Gastroesophageal sphincter (tissue), 3 donors: ENCODE data around the gene MC5R.

Experiments
- CTCF ChIP-seq, 4 experiments: fragments of 200-600 bp in 2 of 4; fragments of 450-650 bp in 2 of 4; sonication (generic) in 1 of 4; IDR thresholded peaks; one replicate each; pipeline ENCODE4 v1.5.1; 2017 to 2019; ENCODE audit warnings: antibody characterized with exemption in 4 of 4, mild to moderate bottlenecking in 2 of 4, moderate library complexity in 2 of 4
- EP300 ChIP-seq: sonication (generic); formaldehyde crosslinking; IDR thresholded peaks from one replicate; pipeline ENCODE4 v1.6.1; 2017; ENCODE audit warnings: antibody characterized with exemption, mild to moderate bottlenecking
- POLR2A ChIP-seq, 2 donors: fragments of 450-650 bp; IDR thresholded peaks; one replicate each; pipeline ENCODE4 v1.6.1; 2017; ENCODE audit warnings: antibody characterized with exemption in 2 of 2, mild to moderate bottlenecking in 2 of 2, moderate library complexity in 1 of 2

GRCh38 chr18:13809043-13809430 lies 14.9 kb upstream of the MC5R start:
- TF ChIP-seq CTCF (IDR thresholded peaks at IDR 0.05) (no peak), EP300 (no peak), POLR2A (IDR thresholded peaks at IDR 0.05) (no peak)
